Stimulated activated CD8-positive, alpha-beta memory T cell treated with anti-CD3 and anti-CD28 coated beads, Interleukin-15, amount 100 ng/mL, for 4 hours (primary cell): ENCODE measurements around the gene KRT12.
"Not testable (repeated sequence)": the region's sequence is repeated elsewhere in the genome, so short reads cannot be mapped to it uniquely, and the experiment has no call there.

ENCODE experiments used
- DNase-seq, 2 donors: peaks; one replicate each; pipeline ENCODE4 v3.0.0-alpha.2; 2020; ENCODE audit warnings: low read depth in 2 of 2

KRT12 gene

GRCh38 chr17:40815381-40815780 lies 51.6 kb downstream of the KRT12 start:
- no peak for DNase-seq

GRCh38 chr17:40814657-40815056 lies 52.4 kb downstream of the KRT12 start:
- DNase-seq: not testable (repeated sequence)

GRCh38 chr17:40813804-40814203 lies 53.2 kb downstream of the KRT12 start:
- no peak for DNase-seq

- no peak for DNase-seq
Observed at GRCh38 chr17:40812639-40813038, 54.4 kb downstream of the KRT12 start.
